ENCODE data around the gene NR1H4.
"Not testable (repeated sequence)": the region's sequence is repeated elsewhere in the genome, so short reads cannot be mapped to it uniquely, and the experiment has no call there.

The NR1H4 gene

DNA sequence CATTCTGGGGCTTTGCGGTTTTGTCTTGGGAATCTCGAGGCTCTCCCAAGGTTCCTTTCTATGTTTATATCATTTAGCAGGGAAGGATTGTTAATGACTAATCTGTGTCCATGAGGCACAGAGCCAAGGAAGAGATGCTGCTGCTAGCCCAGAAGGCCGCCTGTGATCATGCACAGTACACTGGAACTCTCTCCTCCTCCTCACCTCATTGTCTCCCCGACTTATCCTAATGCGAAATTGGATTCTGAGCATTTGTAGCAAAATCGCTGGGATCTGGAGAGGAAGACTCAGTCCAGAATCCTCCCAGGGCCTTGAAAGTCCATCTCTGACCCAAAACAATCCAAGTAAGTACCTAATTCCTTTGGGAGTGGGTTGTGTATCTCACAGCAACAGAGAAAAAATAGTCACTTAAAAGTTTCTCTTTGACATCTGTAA lies at the start of gene NR1H4:
TSS of gene NR1H4 (plus strand) at position 151 of the 435 bp plus-strand sequence. CDS start 19,458 bp downstream, outside the sequence.
- DNase-seq: peak; percentile 65

DNA sequence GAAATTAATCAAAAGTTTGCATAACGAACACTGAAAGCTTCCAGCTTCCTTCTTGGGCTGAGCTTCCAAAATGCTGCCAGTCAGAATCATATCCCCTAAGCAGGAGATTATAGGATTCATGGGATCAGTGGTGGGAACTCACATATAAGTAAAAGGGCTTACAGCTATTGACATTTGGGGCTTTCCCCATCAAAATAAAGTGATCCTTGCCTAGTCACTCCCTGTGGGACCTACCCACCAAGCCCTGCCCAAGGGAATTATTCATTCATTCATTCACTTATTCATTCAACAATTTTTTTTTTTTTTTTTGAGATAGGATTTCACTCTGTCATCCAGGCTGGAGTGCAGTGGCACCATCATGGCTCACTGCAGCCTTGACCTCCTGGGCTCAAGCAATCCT lies 47.5 kb upstream of the NR1H4 start:
- no peak for DNase-seq

DNA sequence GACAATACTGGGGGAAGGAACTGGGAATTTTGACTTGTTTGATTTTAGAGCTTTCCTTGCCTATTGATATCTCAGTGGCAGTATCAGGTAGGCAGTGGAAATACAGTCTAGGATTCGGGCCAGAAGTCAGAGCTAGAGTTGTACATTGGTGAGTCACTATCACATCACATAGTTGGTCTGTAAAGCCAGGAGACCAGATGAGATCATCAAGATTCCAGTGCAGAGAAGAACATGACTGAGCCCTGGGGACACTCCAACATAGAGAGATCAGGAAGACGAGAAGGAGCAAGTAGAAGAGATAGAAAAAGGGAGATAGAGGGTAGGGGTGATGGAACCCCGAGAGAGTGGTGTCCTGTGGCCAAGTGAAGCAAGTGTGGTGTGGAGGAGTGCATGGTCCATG lies 46.6 kb upstream of the NR1H4 start:
- DNase-seq: peak; percentile 32

DNA sequence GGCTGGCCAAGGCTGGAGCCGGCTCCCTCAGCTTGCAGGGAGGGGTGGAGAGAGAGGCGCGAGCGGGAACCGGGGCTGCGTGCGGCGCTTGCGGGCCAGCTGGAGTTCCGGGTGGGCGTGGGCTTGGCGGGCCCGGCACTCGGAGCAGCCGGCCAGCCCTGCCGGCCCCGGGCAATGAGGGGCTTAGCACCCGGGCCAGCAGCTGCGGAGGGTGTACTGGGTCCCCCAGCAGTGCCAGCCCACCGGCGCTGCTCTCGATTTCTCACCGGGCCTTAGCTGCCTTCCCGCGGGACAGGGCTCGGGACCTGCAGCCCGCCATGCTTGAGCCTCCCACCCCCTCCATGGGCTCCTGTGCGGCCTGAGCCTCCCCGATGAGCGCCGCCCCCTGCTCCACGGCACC lies 43.4 kb upstream of the NR1H4 start:
- DNase-seq: not testable (repeated sequence)

DNA sequence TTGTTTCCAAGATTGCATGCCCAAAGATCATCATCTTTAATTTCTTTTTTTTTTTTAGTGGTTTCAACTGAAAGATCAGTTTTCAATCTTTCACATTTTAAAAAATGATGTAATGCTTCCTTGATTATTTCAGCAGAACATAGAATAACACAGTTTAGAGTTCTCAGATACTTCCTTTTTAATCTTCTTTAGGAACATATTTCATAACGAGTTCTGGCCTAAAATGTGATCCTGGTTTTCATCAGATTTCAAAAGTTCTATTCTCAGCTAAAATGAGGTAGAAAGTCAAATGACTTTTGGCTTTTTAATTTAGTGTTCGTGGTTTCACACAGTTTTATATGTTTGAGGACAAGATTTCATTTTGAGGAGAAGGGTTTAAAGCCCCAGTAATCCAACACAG lies 40.0 kb upstream of the NR1H4 start:
- no peak for DNase-seq

DNA sequence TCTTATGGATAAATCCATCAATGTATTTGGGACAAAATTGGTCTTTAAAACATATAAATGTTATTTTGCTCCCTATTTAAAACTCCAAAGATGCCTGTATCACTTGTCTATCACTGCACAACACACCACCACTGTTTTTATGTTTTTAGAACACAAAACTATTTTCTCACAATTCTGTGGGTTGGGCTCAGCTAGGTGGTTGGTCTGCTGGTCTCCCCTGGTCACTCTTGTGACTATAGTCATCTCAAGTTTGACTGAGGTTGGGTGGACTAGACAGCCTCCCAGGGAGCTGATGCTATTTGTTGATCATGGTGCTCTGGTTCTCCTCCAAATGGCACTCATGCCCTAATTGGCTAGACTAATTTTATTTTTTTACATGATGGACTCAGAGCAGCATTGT lies 39.5 kb upstream of the NR1H4 start:
- DNase-seq: no peak

DNA sequence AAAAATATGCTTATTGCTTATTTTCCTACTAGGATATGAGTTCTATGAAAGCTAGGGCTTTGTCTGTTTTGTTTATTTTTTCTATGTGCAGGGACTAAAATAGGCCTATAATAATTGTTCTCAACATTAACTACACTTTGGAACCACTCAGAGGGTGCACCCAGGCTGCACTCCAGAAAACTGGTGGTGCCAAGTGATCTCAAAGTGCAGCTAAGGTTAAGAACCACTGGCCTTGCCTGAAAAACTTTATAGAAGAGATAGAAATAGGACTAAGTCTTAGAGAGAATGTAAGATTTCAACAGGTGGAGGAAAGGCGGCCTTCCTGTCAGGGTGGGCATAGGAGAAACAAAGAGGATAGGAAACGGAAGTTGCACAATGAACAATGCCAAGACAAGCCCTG lies 37.7 kb upstream of the NR1H4 start:
- DNase-seq: no peak

DNA sequence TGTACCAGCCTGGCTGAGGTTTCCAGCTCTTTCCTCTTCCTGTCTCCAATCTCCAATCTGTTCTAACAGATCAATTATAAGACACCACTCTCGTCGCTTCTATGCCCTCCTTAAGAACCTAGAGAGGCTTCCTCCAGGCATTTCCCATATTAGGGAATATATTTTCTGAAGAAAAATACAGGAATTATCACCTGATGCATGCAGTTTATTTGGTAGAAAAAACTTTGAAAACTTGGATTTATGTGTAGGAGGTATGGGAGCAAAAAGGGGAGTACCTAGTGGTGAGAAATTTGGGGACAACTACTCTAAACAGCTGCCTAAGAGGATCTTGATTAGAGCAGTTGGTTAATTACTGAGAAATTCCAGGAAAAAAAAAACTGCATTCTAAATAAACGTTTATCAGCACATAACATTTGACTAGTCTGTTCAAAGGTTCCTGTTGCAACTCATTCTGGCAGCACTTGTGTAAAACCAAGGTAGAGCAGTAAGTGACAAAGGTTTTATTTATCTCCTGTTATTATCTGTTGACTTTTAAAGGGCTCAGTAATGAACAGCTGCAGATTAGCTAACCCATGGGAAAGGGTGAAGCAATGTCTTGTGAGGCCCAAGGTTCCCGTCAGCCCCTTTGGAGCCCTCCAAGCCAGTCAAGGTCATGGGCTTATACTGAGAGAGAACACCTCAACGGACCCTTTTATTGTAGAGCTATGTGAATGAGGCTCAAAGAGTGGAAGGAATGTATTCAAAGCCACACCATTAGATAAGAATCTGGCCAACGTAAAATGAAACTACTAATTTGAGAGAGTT lies 36.4 kb upstream of the NR1H4 start:
- DNase-seq: no peak

DNA sequence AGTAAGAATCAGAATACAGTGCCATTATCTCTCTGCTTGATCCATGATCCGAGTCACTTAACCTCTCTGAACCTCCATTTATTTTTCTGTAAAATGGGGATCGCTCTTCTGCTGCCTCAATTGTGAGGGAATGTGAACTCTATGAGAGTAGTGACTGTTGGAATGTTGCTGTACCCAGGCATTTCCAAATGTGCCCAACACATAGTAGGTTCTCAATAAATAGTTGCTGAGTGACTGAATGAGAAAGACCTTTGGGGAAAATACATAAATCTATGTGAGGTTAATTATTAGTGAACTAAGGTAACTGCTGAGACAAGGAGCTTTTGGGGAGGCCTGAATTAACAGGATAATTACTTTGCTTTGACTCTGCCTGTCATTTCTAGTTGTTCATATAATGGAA lies 33.9 kb upstream of the NR1H4 start:
- DNase-seq: no peak

DNA sequence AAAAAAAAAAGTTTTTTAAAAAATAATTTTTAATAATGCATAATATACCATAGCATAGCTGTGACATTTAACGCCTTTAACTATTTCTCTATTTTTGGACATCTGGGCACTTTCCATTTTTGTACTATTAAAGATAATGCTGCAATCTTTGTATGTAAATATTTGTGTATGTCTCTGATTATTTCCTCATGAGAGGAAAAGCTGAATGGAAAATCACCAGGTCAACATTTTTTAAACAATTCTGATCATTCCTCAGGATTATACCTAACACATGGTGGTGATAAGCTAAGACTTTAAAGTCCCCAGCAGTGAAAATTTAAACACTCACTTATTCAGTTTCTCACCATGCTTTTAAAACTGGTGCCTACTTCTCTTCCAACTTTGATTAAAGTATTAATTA lies 31.3 kb upstream of the NR1H4 start:
- no peak for DNase-seq

DNA sequence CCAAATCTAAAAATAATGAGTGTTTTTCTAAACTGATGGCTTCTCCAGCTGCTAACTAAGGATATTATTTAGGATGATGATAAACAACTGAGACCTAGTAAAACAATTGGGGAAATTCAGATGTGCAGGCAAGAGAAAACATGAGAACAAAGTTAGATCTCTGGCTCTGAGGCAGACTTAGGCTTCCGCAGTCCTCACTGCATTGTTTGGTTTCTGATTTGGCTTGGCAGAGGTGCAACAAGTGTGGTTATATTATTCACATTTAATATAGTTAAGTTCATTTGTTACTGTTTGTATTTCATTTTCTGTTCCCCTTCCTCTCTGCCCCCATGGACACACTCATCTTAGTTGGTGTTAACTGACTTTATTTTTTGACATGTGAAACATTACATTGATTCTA lies 30.2 kb upstream of the NR1H4 start:
- DNase-seq: no peak

DNA sequence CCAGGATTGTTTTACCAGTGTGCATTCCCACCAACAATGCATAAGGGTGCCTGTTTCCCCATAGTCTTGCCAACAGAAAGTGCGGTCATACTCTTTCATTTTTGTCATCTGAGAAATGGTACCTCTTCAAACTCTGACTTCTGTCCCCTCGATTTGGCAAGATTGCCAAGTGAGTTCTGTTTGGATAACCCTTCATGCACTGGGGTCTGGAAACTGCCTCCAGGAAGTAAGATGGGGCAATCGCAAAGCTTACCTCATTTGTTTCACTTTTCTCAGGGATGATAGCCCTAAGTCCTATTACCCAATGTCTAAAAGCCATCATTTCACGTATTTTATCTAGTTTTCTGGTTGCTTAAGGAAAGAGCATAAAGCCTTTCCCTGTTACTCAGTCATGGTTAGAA lies 28.6 kb upstream of the NR1H4 start:
- DNase-seq: no peak

DNA sequence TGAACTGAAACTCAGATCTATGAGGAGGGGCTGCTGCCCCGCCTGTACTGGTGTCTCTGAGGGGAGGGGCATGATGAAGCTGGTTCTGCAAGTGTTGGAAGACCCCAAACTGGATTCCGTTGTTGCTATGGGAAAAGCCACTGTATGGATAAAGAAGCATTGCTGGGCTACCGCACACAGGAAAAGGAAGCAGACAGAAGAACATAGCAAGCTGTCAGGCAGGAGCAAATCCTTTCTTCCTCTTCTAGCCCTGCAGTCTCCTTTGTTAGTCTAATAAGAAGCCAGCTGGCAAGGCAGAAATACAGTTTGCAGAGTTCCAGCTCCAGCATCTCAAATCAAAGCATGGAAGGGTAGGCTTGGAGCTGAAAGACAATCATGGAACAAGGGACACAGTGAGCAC lies 26.3 kb upstream of the NR1H4 start:
- DNase-seq: no peak

DNA sequence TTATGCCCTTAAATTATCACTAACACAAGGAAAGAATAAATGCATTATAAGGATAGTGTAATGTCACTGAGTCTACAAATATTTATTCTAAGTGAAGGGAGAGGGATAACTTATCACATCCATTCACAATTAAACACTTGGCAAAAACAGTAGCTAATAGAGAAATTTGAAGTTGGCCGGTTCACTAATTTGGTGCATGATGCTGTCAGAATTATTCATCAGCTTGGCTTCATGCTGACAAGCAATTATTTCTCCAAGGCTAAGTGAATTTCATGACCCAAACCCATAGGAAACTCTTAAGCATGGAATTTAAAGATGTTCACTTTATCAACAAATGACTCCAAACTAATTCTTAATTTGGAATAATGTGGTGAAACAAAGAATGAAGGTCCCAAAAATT lies 25.0 kb upstream of the NR1H4 start:
- DNase-seq: no peak

DNA sequence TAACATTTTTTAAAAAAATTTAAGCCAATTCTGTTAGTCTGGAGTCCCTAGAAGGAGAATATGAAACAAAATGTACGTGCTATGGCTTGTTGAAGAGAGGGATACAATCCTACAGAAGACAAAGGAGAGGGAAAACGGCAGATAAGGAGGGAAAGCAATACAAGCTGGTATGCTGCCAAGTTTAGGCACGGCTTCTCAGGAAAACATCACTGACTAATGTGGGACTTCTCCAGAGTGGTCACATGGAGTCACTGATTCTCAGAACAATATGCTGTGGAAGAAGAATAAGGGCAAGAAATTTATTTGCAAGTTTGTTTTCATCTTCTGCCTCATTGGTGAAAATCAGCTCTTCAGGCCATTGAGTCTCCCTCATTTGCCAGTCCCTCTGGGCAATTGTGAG lies 22.9 kb upstream of the NR1H4 start:
- no peak for DNase-seq

DNA sequence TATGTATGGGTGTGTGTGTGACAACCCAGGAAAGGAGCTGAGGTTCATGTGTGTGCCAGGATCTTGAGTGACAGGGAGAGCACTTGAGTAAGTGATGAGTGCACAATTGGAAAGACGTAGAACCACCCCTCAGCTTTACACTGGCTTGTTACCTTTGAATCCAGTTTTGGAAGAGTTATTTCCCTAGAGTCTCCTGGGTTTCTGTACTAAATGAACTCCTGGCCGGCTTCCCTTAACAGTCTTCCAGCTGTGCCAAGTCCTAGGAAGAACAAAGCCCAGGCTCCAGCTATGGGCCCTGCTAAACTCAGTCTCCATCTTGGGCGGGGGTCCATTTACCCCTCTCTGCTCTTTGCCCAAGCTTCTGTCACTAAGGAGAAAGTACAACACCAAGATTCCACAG lies 19.7 kb upstream of the NR1H4 start:
- no peak for DNase-seq

DNA sequence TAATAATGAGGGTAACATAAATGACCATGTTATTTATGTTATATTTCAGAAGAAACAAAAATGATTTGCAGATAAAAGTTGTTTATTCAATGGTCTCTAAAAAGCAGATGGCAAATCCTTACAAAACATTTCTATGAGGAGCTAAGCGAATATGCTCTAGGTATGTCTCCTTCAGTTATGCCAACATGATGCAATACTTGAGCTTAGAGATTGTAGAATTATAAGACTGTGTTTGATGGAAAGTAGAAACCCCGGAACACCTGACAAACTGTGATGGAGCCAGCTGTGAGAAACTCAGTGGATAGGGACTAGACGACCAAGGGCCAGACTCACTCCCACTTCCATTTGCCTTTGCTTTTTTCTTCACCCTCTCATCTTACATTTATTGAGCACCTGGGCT lies 17.8 kb upstream of the NR1H4 start:
- DNase-seq: no peak

DNA sequence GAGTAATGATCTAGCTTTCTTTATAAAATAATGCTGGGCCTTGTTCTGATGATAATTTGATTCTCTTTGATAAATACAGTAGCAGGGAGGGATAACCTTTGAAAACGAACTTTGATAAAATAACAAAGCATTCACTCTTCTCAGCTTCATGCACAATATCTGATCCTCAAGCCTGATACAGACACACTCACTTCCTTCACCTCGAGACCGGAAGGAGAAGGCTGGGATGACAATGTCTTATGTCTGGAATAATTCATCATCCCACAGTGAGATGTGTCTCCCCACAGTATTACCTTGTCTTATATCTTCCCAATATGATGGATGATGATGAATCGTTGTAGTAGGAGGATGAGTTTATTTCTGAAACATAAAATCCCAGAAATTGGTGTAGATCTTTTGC lies 15.5 kb upstream of the NR1H4 start:
- no peak for DNase-seq

DNA sequence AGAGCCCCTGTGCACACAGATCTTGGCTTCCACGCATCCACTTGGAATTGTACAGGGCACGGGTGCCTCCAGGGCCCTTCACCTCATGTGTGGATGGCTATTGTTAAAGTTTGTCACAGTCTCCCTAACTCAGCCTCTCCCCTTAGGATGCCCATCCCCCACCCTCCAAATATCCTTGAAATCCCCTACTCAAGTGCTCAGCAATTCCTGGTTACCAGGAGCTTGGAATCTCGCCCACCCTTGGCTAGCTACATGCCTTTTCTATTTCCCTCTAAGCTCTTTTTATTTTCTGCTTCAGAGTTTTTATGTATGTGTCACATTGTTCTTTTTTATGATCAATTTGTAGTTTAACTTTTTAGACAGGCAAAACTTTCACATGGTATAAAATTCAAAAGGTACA lies 13.0 kb upstream of the NR1H4 start:
- DNase-seq: no peak

DNA sequence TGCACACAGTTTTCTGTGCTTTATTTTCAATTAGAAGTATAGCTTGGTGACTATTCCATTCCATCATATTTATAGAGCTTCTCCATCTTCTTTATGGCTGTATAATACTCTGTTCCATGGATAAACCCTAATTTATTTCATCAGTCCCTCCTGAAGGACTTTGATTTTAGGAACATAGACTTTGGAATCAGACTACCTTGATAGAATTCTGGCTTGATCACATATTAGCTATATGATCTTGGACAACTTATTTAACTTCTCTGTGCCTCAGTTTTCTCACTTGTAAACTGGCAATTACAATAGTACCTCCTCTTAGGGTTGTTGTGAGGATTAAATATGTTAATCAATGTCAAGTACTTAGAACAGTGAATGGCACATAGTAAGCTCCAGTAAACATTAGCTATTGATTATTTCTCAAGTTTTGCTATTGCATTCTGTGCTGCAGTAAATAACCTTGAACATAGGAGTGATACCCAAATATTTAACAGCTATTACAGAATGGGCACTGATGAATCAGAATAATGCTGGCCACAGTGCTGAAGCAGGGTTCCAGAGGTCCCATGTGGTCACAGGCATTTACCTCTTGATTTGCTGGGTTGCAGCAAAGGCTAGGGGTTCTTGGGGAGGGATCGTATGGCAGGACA lies 12.2 kb upstream of the NR1H4 start:
- DNase-seq: no peak

DNA sequence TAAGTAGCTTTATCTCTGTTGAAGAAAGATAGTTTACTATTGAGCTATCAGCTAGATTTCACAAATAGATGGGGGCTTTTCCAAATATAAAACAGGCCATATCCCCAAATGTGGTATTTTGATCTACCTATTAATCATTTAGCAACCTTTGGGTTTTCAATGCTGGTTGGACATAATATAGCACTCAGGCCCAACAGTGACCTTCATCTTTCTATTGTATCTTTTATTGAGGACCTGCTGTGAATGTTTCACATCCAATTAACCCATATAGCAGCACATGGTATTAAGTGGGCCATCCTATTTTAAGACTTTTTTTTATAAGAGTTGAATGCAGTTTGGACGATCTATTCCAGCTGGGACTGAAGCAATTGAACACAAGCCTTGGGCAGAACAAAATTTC lies 10.0 kb upstream of the NR1H4 start:
- DNase-seq: no peak

DNA sequence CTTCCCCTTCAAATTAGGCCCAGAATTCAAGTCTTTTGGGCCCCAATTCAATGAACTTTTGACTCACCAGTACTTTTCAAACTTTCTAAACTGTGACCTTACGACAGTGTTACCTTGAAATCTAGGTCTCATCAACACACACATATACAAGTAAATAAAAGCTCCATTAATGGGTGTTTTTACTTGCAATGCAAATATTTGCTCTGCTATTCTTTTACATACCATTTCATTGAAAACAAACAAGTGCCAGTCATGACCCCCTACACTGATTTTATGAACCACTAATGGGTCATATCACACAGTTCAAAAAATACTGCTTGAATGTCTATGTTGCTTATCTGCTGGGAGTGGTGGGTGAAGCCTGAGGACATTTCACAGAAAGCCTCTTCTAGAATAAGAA lies 9.1 kb upstream of the NR1H4 start:
- no peak for DNase-seq

DNA sequence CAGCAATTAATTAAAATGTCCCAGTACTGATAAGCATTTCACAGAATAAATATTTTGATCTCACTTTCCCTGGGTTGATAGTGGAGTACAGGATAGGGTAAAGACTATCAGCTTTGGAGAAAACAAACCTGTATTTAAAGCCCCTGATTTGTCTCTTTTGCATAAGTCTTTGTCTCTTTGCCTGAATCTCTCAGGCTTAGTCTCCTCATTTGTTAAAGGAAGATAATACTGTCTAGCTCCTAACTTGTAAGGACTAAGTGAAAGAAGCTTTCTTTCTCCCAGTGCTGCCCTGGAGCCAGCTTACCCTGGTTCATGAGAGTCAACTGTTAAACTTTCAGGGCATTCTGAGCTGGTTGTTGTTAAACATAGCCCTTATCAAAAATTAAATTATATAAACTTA lies 5.5 kb upstream of the NR1H4 start:
- no peak for DNase-seq

DNA sequence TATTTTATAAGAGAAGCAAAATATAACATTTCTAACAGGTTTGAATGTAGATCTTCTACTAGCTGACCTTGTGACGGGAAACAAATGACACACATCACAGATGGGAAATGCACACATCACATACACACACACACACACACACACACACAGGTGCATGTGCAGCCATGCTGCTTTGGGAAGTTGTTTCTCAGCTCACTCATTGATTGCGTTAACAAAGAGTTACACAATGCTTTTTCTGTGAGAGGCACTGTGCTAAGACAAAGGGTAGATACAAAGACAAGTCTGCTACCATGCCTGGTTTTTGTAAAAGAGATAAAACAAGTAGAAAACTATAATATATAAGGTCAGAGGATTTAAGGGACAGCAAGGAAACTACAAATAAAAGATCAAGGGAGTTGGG lies 1.3 kb upstream of the NR1H4 start:
- no peak for DNase-seq
